ENCODE results near the gene SHH. TPM values are rescaled to one million over a fixed set of nuclear protein-coding genes. Genes with fewer than 3 reads are reported as not detected.

SHH gene
- polyA plus RNA-seq, 1 donor (not counting 4 experiments of a cell fraction or from before 2014, with no cell fraction given): not detected

- peaks cover 31 to 40% of the 10 kb centered on the region in 2 experiments for H3K36me3 ChIP-seq (ENCODE audit: control insufficient read depth in 2 of 2, extremely low read depth in 1 of 2, insufficient read depth in 2 of 2, low read length in 2 of 2)
- FAIRE-seq (no peak), DNase-seq (ENCODE audit: low read depth, low spot score) (no peak)
- H3K9me1 ChIP-seq (ENCODE audit: control insufficient read depth, extremely low read depth, insufficient read depth, low read length): no peaks in the 10 kb centered on the region
- no peak overlapping the region for H3K4me2 ChIP-seq (ENCODE audit: control insufficient read depth, extremely low read depth, insufficient read depth, low read depth, low read length)
- no peak for TF ChIP-seq EZH2 (IDR thresholded peaks at IDR 0.05; ENCODE audit: low read length)
- TF ChIP-seq, protein P1, sequence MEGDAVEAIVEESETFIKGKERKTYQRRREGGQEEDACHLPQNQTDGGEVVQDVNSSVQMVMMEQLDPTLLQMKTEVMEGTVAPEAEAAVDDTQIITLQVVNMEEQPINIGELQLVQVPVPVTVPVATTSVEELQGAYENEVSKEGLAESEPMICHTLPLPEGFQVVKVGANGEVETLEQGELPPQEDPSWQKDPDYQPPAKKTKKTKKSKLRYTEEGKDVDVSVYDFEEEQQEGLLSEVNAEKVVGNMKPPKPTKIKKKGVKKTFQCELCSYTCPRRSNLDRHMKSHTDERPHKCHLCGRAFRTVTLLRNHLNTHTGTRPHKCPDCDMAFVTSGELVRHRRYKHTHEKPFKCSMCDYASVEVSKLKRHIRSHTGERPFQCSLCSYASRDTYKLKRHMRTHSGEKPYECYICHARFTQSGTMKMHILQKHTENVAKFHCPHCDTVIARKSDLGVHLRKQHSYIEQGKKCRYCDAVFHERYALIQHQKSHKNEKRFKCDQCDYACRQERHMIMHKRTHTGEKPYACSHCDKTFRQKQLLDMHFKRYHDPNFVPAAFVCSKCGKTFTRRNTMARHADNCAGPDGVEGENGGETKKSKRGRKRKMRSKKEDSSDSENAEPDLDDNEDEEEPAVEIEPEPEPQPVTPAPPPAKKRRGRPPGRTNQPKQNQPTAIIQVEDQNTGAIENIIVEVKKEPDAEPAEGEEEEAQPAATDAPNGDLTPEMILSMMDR (optimal IDR thresholded peaks at IDR 0.05 in 1 of 3, IDR thresholded peaks at IDR 0.05 in 1 of 3, conservative IDR thresholded peaks at IDR 0.05 in 1 of 3; ENCODE audit: extremely low read depth in 1 of 3, insufficient read depth in 2 of 3, low read length in 3 of 3): no peak
- no peak overlapping the region for H2AFZ ChIP-seq (ENCODE audit: control insufficient read depth, low read length)
- H3K79me2 ChIP-seq (ENCODE audit: control insufficient read depth, insufficient read depth, low read length): no peaks in the 10 kb centered on the region
- dilution Hi-C loops (cut with MboI; ENCODE audit: extremely low pct_ligation_motif_present, low sequenced_read_pairs): no loop called here
- H3K4me1 ChIP-seq (ENCODE audit: control insufficient read depth, extremely low read depth, insufficient read depth, low read length): peaks cover 9% of the 10 kb centered on the region
- no peak overlapping the region for H3K9ac ChIP-seq (ENCODE audit: control insufficient read depth, extremely low read depth, insufficient read depth, low read length)
- H3K27ac ChIP-seq (ENCODE audit: control insufficient read depth, insufficient read depth, low read length): no peak overlapping the region
- no peaks in the 10 kb centered on the region for H3K9me3 ChIP-seq (ENCODE audit: control insufficient read depth, low read depth, low read length)
- H3K27me3 ChIP-seq (ENCODE audit: control insufficient read depth, extremely low read depth, insufficient read depth, low read length): no peaks in the 10 kb centered on the region
- peaks cover 4% of the 10 kb centered on the region for H4K20me1 ChIP-seq (ENCODE audit: control insufficient read depth, extremely low read depth, insufficient read depth, low read length)
- no peak overlapping the region for H3K4me3 ChIP-seq (ENCODE audit: control insufficient read depth in 2 of 3, extremely low read depth in 1 of 3, insufficient read depth in 2 of 3, low read depth in 1 of 3, low read length in 3 of 3)
Measured at GRCh38 chr7:155774947-155775346, 37.3 kb downstream of the SHH start.

GRCh38 chr7:155773531-155773930 lies 38.7 kb downstream of the SHH start:
- H3K9me1 ChIP-seq (ENCODE audit: control insufficient read depth, extremely low read depth, insufficient read depth, low read length): no peaks in the 10 kb centered on the region
- no peaks in the 10 kb centered on the region for H3K79me2 ChIP-seq (ENCODE audit: control insufficient read depth, insufficient read depth, low read length)
- peaks cover 10% of the 10 kb centered on the region for H3K4me1 ChIP-seq (ENCODE audit: control insufficient read depth, extremely low read depth, insufficient read depth, low read length)
- TF ChIP-seq, protein P1 (optimal IDR thresholded peaks at IDR 0.05 in 1 of 3, IDR thresholded peaks at IDR 0.05 in 1 of 3, conservative IDR thresholded peaks at IDR 0.05 in 1 of 3; ENCODE audit: extremely low read depth in 1 of 3, insufficient read depth in 2 of 3, low read length in 3 of 3): no peak
- no peak for TF ChIP-seq EZH2 (IDR thresholded peaks at IDR 0.05; ENCODE audit: low read length)
- H4K20me1 ChIP-seq (ENCODE audit: control insufficient read depth, extremely low read depth, insufficient read depth, low read length): peaks cover 4% of the 10 kb centered on the region
- no peaks in the 10 kb centered on the region for H3K9me3 ChIP-seq (ENCODE audit: control insufficient read depth, low read depth, low read length)
- no peak overlapping the region for H3K9ac ChIP-seq (ENCODE audit: control insufficient read depth, extremely low read depth, insufficient read depth, low read length)
- no peak for FAIRE-seq
- no peak for DNase-seq (ENCODE audit: low read depth, low spot score)
- H3K4me3 ChIP-seq (ENCODE audit: control insufficient read depth in 2 of 3, extremely low read depth in 1 of 3, insufficient read depth in 2 of 3, low read depth in 1 of 3, low read length in 3 of 3): no peak overlapping the region
- no peak overlapping the region for H3K27ac ChIP-seq (ENCODE audit: control insufficient read depth, insufficient read depth, low read length)
- H3K36me3 ChIP-seq (ENCODE audit: control insufficient read depth in 2 of 2, extremely low read depth in 1 of 2, insufficient read depth in 2 of 2, low read length in 2 of 2): peaks cover 31 to 43% of the 10 kb centered on the region in 2 experiments
- H3K27me3 ChIP-seq (ENCODE audit: control insufficient read depth, extremely low read depth, insufficient read depth, low read length): no peaks in the 10 kb centered on the region
- dilution Hi-C loops (cut with MboI; ENCODE audit: extremely low pct_ligation_motif_present, low sequenced_read_pairs): no loop called here
- H3K4me2 ChIP-seq (ENCODE audit: control insufficient read depth, extremely low read depth, insufficient read depth, low read depth, low read length): no peak overlapping the region
- H2AFZ ChIP-seq (ENCODE audit: control insufficient read depth, low read length): no peak overlapping the region
